DMS153 (cell line): Measurements from ENCODE around the gene KAZALD1.
A peak's percentile ranks its signal among the peaks of the same experiment; 100 is the strongest.

Experiments used
- DNase-seq: peaks from one replicate; lab custom pipeline; 2025; lab: John Stamatoyannopoulos, UW

Gene KAZALD1

GRCh38 chr10:101047961-101048892 lies 13.6 kb upstream of the KAZALD1 start:
- peak; percentile 86 for DNase-seq

- DNase-seq = peak; percentile 52
Measured at GRCh38 chr10:101050208-101051069, 11.3 kb upstream of the KAZALD1 start.

DNA sequence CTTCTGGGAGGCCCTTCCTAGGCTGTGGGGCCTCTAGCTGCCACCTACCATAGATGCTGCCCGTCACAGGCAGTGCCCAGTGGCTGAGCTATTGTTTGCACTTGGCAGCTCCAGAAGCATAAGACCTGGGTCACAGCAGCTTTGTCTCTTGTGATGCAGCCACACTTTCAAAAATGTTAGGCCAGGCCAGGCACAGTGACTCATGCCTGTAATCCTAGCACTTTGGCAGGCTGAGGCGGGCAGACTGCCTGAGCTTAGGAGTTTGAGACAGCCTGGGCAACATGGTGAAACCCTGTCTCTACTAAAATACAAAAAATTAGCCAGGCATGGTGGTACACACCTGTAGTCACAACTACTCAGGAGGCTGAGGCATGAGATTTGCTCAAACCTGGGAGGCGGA lies 9.5 kb upstream of the KAZALD1 start:
- DNase-seq = no peak

DNA sequence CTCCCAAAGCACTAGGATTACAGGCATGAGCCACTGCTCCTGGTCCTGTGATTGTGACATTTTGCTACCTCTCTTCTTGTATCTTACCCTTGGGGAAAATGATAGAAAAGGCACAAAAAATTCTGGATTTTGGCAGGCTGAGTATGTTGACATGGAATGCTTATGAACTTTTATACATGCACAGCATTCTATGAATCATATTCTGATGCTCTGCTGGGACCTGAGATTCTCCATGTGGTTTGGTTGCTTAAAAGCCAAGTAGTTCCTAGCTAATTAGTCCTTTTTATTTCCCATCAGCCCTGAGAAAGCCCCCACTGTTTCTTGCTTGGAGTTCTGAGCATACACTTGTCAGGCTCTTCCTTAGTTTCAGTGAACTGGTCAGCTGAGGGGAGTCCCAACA lies 8.3 kb upstream of the KAZALD1 start:
- no peak for DNase-seq

GRCh38 chr10:101054351-101054750 lies 7.4 kb upstream of the KAZALD1 start:
- no peak for DNase-seq

DNA sequence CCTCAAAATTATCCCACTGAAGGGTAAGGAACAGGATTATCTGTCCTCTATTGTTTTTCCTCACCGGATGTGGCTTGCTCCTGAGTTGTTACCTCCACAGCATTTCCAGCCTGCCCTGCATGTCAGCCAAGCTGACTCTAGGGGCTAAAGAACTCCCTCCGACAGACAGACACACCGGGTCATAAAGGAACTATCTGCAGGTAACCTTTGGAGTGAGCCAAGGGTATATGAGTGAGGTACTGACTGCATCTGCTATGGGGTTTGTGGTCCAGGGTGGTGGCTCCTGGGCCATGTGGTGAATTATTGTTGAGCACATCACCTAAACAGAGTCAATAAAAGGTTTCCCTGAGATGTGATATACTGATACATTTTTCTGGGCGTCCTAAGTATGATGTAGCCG lies 6.9 kb upstream of the KAZALD1 start:
- DNase-seq = no peak

DNA sequence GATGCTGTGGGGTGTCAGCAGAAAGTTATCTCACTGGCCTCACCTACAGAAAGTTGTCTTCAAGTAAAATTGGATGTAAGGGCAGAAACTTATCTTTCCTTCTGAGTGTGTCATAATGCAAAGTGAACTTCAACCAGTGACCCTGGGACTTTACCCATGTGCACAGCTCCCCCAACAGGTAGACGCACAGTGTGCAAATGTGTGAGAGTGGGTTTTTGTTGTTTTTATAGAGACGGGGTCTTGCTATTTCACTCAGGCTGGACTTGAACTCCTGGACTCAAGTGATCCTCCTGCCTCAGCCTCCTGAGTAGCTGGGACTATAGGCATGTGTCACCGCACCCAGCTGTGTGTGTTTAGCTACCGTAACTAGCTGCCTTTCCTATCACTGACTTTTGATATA lies 6.4 kb upstream of the KAZALD1 start:
- DNase-seq = no peak

DNA sequence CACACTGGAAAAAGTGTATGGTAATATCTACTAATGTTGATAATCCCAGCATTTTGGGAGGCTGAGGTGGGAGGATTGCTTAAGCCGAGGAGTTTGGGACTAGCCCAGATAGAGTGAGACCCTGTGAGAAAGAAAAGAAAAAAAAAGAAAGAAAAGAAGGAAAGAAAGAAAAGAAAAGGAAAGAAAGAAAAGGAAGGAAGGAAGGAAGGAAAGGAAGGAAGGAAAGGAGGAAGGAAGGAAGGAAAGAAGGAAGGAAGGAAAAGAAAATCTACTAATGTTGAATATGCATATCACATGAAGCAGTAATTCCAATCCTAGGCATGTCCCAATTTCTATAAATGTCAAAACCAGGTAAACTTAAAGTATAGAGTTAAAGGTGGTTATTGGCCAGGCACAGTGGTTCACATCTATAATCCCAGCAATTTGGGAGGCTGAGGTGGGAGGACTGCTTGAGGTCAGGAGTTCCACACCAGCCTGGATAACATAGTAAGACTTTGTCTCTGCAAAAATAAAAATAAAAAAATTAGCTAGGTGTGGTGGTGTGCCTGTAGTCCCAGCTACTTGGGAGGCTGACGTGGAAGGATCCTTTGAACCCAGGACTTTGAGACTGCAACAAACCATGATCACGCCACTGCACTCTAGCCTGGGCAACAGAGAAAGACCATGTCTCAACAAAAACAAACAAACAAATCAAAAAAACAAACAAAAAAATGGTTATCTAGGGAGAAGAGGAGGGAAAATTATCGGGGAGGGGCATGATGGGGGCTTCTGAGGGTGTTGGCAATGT lies 5.2 kb upstream of the KAZALD1 start:
- DNase-seq = no peak

DNA sequence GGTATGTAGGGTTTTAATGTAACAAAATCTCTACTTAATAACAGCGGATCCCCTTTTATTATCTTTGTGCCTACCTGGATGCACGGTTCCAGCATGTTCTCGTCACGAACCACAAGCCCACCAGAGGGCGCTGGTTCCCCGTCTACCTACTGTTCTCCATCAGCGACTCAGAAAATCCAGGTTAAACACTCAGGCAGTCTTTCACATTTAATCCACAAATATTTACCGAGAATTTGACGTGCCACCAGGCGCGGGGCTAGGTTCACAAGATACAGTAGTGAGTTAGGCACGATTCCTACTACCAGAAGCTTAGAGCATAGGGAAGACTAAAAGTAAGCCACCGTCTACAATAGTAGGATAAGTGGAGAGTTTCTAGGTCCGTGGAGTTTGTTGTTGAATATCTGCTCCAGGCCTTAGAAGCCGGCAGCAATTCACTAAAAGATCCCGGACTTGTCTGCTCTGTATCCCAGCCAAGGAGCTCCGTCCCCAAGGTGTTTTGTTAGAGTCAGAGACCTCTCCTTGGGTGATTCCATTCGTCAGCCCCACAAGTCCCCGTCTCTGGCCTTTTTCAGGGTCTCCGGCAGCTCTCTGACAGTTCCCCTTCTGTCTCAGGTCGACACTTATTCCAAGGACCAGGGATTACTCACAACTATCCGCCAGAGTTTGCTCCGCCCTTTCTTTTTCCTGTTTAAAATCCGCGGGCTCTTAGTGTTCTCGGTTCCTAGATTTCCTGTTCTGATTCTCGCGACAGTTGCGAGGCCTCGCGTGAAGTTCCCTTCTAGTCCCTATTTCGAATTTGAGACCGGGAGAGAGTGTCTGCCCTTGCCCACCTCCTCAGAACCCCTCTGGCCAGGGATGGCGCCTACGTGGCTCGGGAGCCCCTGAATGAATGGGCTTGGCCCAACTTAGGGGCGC lies 1.5 kb upstream of the KAZALD1 start:
- peak; percentile 83 for DNase-seq

DNA sequence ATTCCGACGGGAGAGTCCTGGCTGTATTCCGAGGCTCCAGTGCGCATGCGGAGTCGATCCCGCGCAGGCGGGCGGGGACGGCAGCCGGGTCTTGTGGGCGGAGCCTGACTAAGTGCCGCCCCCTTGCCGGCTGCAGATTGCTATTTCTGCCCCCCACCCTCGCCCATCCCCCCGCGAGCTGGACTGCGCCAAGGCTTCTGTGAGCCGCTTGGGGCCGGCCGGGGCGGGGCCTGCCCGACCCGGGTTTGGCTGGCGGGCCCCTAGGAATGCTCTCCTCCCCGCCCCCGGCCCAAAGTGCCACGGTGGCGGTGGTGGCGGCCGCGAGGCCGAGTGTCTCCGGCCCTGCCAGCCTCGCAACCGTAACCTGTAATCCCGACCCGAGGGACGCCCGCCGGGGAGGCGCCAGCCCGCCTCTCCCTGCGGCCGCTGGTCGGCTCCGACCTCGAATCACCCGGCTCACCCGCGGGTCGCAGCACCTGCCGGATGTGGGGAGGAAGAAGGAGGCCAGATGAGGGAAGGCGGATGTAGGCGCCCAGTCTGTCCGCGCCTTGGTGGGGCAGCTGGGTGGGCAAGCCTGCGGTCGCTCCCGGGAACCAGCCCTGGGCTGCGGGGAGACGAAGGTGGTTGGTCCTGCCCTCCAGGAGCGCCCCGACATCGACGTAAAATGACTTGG lies 702 bp upstream of the KAZALD1 start:
- DNase-seq = peak; percentile 79

- peak; percentile 60 for DNase-seq
Measured at GRCh38 chr10:101062232-101063049, 652 bp downstream of the KAZALD1 start.

- no peak for DNase-seq
Measured at GRCh38 chr10:101063050-101063525, 1.3 kb downstream of the KAZALD1 start.

DNA sequence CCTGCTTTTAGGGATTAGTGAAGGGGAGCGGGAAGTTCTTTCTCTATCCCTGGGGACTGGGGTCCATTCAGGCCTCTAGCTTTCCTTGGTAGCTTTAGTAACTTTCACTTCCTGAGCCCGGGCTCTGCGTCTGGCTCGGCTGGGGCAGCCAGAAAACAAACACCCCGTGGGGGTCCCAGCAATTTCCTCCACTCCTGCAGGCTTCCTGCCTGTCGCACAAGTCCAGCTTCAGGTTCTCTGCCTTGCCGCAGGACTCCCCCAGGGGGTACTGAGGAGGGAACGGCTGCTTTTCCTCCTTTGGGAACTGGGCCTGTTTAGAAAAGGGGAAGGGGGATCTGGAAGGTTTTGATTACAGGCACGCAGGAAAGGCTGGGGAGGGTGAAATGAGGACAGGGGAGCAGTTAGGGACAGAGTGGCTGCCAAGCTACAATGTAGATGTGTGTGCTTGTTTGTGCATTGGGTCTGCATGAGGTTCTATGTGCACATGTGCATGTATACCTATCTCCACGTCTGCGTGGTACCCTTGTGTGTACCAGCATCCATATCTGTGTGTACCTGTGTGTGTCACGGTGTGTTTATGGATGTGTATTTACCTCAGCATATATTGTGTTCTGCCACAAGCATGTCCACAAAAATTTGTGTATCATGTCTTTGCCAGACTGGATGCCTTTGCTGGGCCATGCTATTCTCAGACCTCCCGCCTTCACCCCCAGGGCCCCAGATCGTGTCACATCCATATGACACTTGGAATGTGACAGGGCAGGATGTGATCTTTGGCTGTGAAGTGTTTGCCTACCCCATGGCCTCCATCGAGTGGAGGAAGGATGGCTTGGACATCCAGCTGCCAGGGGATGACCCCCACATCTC lies 2.0 kb downstream of the KAZALD1 start:
- no peak for DNase-seq

GRCh38 chr10:101064415-101065030 lies 2.7 kb downstream of the KAZALD1 start:
- no peak for DNase-seq

DNA sequence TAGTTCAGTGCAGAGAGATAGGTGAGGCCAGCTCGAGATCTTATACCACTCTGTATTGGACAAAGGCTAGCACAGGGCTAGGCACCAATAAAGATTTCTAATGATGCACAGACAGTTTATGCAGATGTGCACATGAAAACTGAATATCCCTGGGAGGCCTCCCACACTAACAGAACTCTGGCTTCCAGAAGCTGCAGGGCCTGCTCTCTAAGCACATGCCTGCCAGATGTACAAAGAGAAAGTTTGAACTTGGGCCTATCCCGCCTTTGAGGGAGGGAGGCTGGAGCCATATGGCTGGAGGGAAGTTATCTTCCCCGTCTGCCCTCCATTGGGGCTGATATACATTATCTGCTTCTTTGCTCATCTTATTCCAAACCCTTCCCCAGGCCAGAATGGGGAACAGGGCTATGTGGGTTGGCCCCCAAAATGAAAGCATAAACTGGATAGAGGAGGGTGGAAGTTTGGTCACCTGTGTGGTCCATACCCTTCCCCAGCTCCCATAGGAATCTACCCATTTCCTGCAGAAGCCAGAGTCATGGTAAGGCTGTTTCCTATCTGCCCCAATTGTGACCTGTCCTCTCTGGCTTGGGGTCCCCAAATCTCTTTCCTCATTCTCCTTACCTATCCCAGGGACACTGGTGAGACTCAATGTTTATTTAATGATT lies 3.8 kb downstream of the KAZALD1 start:
- no peak for DNase-seq

- peak; percentile 68 for DNase-seq
Measured at GRCh38 chr10:101066146-101066895, 4.5 kb downstream of the KAZALD1 start.

DNA sequence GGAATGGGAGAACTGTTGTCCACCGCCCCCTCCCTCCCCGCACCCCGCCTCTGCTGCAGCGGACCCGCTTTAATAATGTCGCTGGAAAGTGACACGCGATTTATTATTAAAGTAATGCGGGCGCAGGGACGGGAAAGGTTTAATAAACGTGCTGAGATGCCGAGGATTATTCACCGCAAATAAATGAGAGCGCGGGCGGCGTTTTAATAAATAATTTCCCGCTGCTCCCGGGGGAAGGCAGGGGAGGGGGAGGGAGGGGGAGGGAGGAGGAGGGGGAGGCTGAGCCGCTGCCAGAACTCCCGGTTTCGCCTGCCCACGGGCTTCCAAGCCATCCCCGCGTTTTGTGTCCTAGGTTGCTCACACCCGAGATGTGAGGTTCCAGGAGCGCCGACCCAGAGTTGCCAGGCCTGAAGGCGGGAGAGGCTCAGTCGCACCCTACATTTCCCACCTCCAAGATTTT lies 5.1 kb downstream of the KAZALD1 start:
- no peak for DNase-seq
